Measurements from ENCODE around the gene HMG20A.

Gene HMG20A

GRCh38 chr15:77480859-77481633, 60.4 kb downstream of the HMG20A start:
- DNase-seq, result no peak

- no peak for DNase-seq
Observed at GRCh38 chr15:77481670-77482069, 61.0 kb downstream of the HMG20A start.

- peak; percentile 36 for DNase-seq
Observed at GRCh38 chr15:77482570-77482969, 61.9 kb downstream of the HMG20A start.

GRCh38 chr15:77483425-77484140, 62.9 kb downstream of the HMG20A start:
- no peak for DNase-seq

- DNase-seq, result no peak
Observed at GRCh38 chr15:77484994-77485393, 64.3 kb downstream of the HMG20A start.

- no peak for DNase-seq
Observed at GRCh38 chr15:77486542-77487468, 66.1 kb downstream of the HMG20A start.

GRCh38 chr15:77487469-77487842, 66.8 kb downstream of the HMG20A start:
- no peak for DNase-seq

GRCh38 chr15:77487888-77488287, 67.2 kb downstream of the HMG20A start:
- DNase-seq, result no peak

GRCh38 chr15:77489647-77490046, 69.0 kb downstream of the HMG20A start:
- DNase-seq, result no peak

GRCh38 chr15:77493324-77493907, 72.7 kb downstream of the HMG20A start:
- DNase-seq, result no peak

- no peak for DNase-seq
Observed at GRCh38 chr15:77494073-77494867, 73.6 kb downstream of the HMG20A start.

GRCh38 chr15:77494964-77495363, 74.3 kb downstream of the HMG20A start:
- DNase-seq, result no peak

GRCh38 chr15:77495838-77496596, 75.3 kb downstream of the HMG20A start:
- DNase-seq, result no peak

GRCh38 chr15:77496715-77497109, 76.0 kb downstream of the HMG20A start:
- DNase-seq, result peak; percentile 93

- no peak for DNase-seq
Observed at GRCh38 chr15:77497110-77497737, 76.5 kb downstream of the HMG20A start.

- no peak for DNase-seq
Observed at GRCh38 chr15:77497942-77498361, 77.3 kb downstream of the HMG20A start.

GRCh38 chr15:77499087-77499760, 78.5 kb downstream of the HMG20A start:
- DNase-seq, result no peak

GRCh38 chr15:77500989-77501388, 80.3 kb downstream of the HMG20A start:
- DNase-seq, result no peak

GRCh38 chr15:77502379-77503095, 81.8 kb downstream of the HMG20A start:
- no peak for DNase-seq

Data from amniotic stem cell (primary cell).